Parathyroid adenoma (tissue), 2 donors: ENCODE results near the gene LARP4.

ENCODE experiments used
- H2AFZ ChIP-seq: fragments of 300-600 bp; sonication (generic); one replicate; pipeline ENCODE4 v1.7.0; 2017; ENCODE audit warnings: antibody characterized with exemption, mild to moderate bottlenecking
- H3K27ac ChIP-seq: fragments of 300-600 bp; sonication (generic); one replicate; pipeline ENCODE4 v1.7.0; 2017
- H3K27me3 ChIP-seq: fragments of 300-600 bp; sonication (generic); one replicate; pipeline ENCODE4 v1.7.0; 2017; ENCODE audit warnings: low read length; ENCODE audit not compliant: control insufficient read depth, insufficient read depth
- H3K36me3 ChIP-seq: fragments of 300-600 bp; sonication (generic); one replicate; pipeline ENCODE4 v1.7.0; 2017; ENCODE audit warnings: low read length; ENCODE audit not compliant: control insufficient read depth, insufficient read depth
- H3K4me1 ChIP-seq: fragments of 300-600 bp; sonication (generic); one replicate; pipeline ENCODE4 v1.7.0; 2017; ENCODE audit warnings: control low read depth
- H3K4me2 ChIP-seq: fragments of 300-600 bp; sonication (generic); one replicate; pipeline ENCODE4 v1.7.0; 2017; ENCODE audit warnings: low read length
- H3K4me3 ChIP-seq: fragments of 300-600 bp; sonication (generic); one replicate; pipeline ENCODE4 v1.7.0; 2017; ENCODE audit warnings: low read depth, low read length
- H3K79me2 ChIP-seq: fragments of 300-600 bp; sonication (generic); one replicate; pipeline ENCODE4 v1.7.0; 2017; ENCODE audit warnings: control low read depth
- H3K9ac ChIP-seq: fragments of 300-600 bp; sonication (generic); one replicate; pipeline ENCODE4 v1.7.0; 2017; ENCODE audit warnings: mild to moderate bottlenecking
- H3K9me3 ChIP-seq: fragments of 300-600 bp; sonication (generic); one replicate; pipeline ENCODE4 v1.7.0; 2017; ENCODE audit warnings: low read length; ENCODE audit not compliant: control insufficient read depth
- TF ChIP-seq, protein P1 (sequence below): fragments of 300-600 bp; sonication (generic); IDR thresholded peaks from one replicate; pipeline ENCODE4 v1.7.0; 2017; ENCODE audit warnings: antibody characterized with exemption, mild to moderate bottlenecking
- donor health status: primary hyperparathyroidism.

Gene LARP4

DNA sequence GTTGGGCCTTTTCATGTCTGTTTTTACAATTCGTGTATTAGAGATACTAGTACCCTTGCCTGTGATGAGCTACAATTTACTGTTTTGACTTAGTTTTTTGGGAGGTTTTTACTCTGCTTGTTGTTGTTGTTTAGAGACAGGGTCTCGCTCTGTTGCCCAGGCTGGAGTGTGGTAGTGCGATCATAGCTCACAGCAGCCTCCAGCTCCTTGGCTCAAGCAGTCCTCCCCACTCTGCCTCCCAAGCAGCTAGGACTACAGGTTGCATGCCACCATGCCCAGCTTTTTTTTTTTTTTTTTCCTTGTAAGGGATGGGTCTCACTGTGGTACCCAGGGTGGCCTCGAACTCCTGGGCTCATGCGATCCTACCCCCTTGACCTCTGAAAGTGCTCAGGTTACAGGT, 52.1 kb downstream of the LARP4 start:
- Histone ChIP-seq H3K36me3 (no peaks in the 10 kb centered on the region), H3K27ac (no peak overlapping the region), H3K4me1 (no peaks in the 10 kb centered on the region), H3K79me2 (peaks cover 6% of the 10 kb centered on the region), H3K4me3 (no peak overlapping the region), H3K4me2 (no peak overlapping the region), H3K9ac (no peak overlapping the region), H2AFZ (no peak overlapping the region), H3K27me3 (no peaks in the 10 kb centered on the region), H3K9me3 (no peaks in the 10 kb centered on the region)
- TF ChIP-seq, protein P1, sequence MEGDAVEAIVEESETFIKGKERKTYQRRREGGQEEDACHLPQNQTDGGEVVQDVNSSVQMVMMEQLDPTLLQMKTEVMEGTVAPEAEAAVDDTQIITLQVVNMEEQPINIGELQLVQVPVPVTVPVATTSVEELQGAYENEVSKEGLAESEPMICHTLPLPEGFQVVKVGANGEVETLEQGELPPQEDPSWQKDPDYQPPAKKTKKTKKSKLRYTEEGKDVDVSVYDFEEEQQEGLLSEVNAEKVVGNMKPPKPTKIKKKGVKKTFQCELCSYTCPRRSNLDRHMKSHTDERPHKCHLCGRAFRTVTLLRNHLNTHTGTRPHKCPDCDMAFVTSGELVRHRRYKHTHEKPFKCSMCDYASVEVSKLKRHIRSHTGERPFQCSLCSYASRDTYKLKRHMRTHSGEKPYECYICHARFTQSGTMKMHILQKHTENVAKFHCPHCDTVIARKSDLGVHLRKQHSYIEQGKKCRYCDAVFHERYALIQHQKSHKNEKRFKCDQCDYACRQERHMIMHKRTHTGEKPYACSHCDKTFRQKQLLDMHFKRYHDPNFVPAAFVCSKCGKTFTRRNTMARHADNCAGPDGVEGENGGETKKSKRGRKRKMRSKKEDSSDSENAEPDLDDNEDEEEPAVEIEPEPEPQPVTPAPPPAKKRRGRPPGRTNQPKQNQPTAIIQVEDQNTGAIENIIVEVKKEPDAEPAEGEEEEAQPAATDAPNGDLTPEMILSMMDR = no peak

DNA sequence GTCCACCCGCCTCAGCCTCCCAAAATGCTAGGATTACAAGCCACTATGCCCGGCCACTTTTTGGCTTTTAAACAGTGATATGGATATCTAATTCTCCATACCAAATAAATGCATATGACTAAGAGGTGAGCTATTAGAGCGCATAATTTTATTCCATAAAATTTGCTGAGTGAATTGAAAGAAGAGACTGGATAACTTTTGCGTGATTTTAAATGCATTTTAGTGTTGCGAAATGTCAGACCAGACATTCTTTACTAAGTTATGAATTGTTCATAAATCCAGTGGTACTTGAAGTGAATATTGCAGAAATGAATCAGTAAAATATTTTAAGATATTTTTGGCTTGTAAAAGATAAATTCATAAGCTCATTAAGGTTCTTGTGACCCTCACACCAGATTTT, 53.2 kb downstream of the LARP4 start:
- no peak overlapping the region for H3K4me2 ChIP-seq
- no peak overlapping the region for H3K27ac ChIP-seq
- no peaks in the 10 kb centered on the region for H3K27me3 ChIP-seq
- H3K36me3 ChIP-seq = no peaks in the 10 kb centered on the region
- H3K79me2 ChIP-seq = peaks cover 4% of the 10 kb centered on the region
- no peak overlapping the region for H2AFZ ChIP-seq
- no peaks in the 10 kb centered on the region for H3K9me3 ChIP-seq
- no peak overlapping the region for H3K9ac ChIP-seq
- no peak overlapping the region for H3K4me3 ChIP-seq
- H3K4me1 ChIP-seq = no peaks in the 10 kb centered on the region
- TF ChIP-seq, protein P1 = no peak

DNA sequence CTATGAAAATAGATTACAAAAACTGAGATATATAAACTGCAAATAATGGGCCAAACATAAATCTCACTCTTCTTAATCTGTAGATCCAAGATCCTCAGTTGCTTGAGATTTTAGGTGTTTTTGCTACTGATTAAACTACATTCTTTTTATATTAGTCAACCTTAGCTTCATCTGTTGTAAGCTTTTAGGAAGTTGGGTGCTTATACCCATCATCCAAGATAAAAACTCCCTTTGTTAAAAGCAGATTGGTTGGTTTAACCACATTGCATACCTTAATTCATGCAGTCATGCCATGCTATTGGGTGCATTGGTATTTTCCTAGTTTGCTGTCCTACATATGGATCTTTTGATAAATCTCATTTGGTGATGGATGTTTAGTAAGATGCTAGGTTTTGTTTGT, 57.9 kb downstream of the LARP4 start:
- no peaks in the 10 kb centered on the region for H3K36me3 ChIP-seq
- TF ChIP-seq, protein P1 = no peak

DNA sequence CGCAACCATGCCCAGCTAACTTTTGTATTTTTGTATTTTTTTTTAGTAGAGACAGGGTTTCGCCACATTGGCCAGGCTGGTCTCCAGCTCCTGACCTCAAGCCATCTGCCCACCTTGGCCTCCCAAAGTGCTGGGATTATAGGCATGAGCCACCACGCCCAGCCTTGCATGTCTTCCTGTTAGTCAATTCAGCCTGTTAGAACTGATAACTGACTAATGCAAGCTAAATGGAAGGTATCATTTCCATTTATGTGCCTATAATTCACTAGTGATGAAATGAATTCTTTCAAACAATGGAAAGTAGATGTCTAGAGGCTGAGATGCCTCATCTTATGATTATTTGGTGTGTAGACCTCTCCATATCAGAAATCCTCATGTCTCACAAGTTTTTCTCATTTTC, 66.8 kb downstream of the LARP4 start:
- no peak overlapping the region for H3K27ac ChIP-seq
- TF ChIP-seq, protein P1 = no peak
- no peak overlapping the region for H3K4me3 ChIP-seq
- H3K79me2 ChIP-seq = no peaks in the 10 kb centered on the region
- no peak overlapping the region for H3K9ac ChIP-seq
- no peak overlapping the region for H3K4me2 ChIP-seq
- no peaks in the 10 kb centered on the region for H3K9me3 ChIP-seq
- peaks cover 3% of the 10 kb centered on the region for H3K36me3 ChIP-seq
- no peak overlapping the region for H2AFZ ChIP-seq
- no peaks in the 10 kb centered on the region for H3K27me3 ChIP-seq
- no peaks in the 10 kb centered on the region for H3K4me1 ChIP-seq

More for the DNA sequence above, 57.9 kb downstream of the LARP4 start:
- no peak overlapping the region for H3K9ac ChIP-seq
- no peak overlapping the region for H3K4me3 ChIP-seq
- no peaks in the 10 kb centered on the region for H3K79me2 ChIP-seq
- H3K4me1 ChIP-seq = no peaks in the 10 kb centered on the region
- H2AFZ ChIP-seq = no peak overlapping the region
- no peaks in the 10 kb centered on the region for H3K9me3 ChIP-seq
- no peak overlapping the region for H3K27ac ChIP-seq
- no peaks in the 10 kb centered on the region for H3K27me3 ChIP-seq
- no peak overlapping the region for H3K4me2 ChIP-seq

DNA sequence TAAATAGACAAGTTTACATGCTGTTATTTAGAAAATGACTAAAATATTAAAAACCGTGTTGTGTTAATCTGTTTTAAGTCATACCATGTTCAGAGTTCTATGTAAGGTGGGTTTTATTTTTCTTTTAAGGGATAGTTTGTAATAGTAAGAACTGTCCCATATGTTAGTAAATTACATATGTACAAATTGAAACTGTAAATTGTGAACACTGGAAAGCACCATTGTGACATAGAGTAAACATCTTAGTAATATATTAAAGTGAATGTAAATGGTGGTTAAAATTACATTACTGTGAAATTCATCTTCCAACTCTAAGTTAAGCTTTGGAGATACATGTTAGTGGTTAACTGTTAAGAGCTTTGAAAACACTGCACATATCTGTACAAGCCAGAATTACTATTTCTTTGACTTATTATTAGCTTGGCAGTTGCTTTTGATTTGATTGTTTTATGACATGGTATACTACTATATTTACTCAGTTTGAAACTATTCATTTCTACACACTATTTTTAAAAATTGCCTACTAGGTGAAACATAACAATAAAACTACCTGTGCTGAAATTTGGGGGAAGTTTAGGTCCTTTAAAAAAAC, 76.7 kb downstream of the LARP4 start:
- Histone ChIP-seq H3K27me3 (no peaks in the 10 kb centered on the region), H2AFZ (no peak overlapping the region), H3K4me3 (no peak overlapping the region), H3K9me3 (no peaks in the 10 kb centered on the region), H3K79me2 (no peaks in the 10 kb centered on the region), H3K9ac (no peak overlapping the region), H3K4me2 (no peak overlapping the region), H3K27ac (no peak overlapping the region), H3K36me3 (no peaks in the 10 kb centered on the region), H3K4me1 (no peaks in the 10 kb centered on the region)
- TF ChIP-seq, protein P1 = no peak
